Measurements from ENCODE around the gene YDJC. TPM values are rescaled to one million over a fixed set of nuclear protein-coding genes. Genes with fewer than 3 reads are reported as not detected.
"Not testable (repeated sequence)": the region's sequence is repeated elsewhere in the genome, so short reads cannot be mapped to it uniquely, and the experiment has no call there.

YDJC gene
- total RNA-seq, 1 experiment from 2014 or later, result 34.6 TPM

DNA sequence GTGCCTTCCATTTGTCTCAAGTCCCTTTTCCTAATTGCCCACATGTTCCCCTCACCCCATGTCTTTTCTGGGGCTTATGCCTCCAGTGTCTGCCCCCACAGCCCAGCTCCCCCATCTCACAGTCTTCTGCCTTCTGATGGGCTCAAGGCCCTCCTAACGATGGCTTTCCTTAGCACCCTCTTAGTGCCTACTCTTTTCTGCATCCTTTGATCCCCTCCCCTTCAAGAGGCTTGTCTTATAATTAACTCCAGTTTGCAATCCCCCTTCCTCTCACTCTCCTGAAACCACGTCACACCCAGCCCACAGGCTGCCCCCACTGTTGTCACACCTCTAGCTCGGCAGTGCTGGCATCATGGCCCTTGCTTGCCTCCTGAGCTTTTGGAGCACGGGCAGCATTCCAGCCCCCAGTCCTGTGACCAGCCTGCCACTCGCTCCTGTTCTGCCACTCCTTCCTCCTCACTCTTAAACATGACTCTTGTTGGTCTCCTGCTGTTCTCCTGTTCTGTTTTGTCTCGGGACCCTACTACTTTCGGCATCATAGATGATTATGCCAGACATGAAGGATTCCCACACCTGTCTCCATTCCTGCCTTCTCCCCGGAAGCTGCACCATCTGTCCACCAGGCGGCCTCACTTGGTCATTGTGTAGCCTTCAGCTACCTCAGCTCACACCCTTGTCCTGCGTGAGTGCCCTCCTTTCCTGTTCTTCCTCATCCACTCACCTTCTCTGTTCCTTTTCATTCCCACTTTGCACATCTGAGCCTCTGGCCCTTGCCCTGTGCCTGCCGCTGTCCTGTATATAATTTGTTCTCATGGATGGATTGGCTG is 36.2 kb downstream of the YDJC start:
- in situ Hi-C loops (cut with HindIII; ENCODE audit: low pct_unique_long_range_greater_than_20kb, low sequenced_read_pairs), result no loop called here
- peak; percentile 64 for DNase-seq (ENCODE audit: low read depth, low spot score)

DNA sequence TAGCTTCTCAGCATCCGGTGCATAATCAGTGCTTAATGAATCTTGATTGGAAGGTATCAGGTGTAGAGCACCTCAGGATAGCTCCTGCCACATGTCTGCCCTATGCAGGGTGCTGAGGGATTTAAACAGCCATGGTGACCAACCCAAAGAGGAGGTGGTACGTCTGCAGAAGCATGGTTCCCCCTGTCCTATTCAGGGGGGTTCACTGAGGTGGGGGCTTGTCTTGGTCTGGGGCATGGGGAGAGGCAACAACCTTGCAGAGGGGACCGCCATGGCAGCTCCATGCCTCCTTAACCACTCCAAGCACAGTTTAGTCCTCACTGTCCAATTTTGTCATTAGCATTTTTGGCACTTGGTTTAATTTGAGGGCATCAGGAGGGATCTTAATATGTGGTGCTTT is 37.4 kb downstream of the YDJC start:
- DNase-seq (ENCODE audit: low read depth, low spot score), result no peak
- in situ Hi-C loops (cut with HindIII; ENCODE audit: low pct_unique_long_range_greater_than_20kb, low sequenced_read_pairs), result no loop called here

DNA sequence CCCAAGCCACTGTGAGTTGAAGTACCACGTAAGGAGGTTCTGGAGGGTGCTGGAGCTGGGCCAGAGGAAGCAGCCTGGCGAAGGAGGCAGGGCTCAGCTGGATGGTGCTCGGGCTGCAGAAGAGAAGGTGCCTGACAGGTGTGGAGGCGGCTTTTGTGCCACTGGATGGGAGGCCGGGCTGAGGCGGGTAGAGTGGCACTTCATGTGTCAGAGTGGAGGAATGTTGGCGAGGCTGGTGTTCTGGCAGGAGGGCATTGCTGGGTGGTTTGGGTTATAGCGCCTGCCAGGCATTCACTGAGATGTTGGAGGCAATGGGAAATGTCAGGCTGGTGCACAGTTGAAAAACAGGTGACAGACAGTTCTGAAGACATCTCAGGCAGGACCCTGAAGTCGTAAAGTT is 38.1 kb downstream of the YDJC start:
- no peak for DNase-seq (ENCODE audit: low read depth, low spot score)
- in situ Hi-C loops (cut with HindIII; ENCODE audit: low pct_unique_long_range_greater_than_20kb, low sequenced_read_pairs), result no loop called here

DNA sequence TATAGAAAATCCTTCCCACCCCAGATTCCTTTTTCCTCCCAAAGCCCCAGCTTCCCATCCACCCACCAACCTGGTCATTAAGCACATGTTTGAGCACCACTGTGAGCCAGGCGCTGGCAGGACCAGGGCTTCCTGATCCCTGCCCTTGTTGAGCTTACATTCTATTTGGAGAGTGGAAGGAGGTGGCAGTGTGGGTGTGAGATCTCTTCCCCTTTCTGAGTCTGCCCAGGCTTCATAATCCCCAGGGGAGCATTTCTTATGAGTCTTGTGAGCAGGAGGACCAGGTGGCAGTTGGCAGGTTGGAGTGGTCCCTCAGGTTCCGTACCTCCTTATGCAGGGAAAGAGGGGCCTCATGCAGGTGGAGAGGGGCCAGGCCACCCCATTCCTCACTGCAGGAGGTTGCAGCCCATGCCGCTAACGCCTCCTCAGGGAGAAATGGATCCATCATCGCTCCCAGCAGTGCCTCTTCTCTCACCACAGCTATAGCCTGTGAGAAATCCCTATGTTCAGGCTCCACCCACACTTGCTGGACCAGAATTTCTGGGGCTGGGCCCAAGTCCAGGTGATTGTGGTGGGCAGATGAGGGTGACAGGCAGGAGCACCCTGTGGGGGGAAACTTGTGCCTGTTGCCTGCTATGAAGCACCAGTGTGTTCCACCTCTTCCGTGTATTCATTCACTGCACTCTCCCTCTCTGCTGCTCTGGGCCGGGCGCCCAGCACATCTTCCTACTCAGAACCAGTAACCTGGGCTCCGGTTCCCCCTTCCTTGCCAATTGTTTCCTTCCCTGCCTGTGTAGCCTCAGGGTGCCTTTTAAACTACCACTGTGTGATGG is 38.8 kb downstream of the YDJC start:
- in situ Hi-C loops (cut with HindIII; ENCODE audit: low pct_unique_long_range_greater_than_20kb, low sequenced_read_pairs), result no loop called here
- no peak for DNase-seq (ENCODE audit: low read depth, low spot score)

DNA sequence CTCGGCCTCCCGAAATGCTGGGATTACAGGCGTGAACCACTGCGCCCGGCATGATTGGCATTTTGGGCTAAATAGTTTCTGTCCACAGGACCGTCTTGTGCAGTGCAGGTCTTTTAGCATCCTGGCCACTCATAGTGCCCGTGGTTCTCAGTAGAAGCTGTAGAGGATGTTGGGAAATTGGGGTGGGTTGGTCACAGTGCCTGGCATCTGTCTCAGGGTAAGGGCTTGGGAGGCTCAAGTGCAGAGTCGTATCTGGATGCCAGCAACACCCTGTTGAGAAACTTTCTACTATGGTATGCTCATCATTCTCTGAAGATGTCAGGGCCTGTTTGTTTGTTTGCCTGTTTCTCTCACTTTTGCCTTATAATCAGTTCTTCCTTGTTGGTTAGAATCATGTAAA is 40.4 kb downstream of the YDJC start:
- DNase-seq (ENCODE audit: low read depth, low spot score), result no peak
- in situ Hi-C loops (cut with HindIII; ENCODE audit: low pct_unique_long_range_greater_than_20kb, low sequenced_read_pairs), result no loop called here

- DNase-seq (ENCODE audit: low read depth, low spot score), result peak; percentile 87
- in situ Hi-C loops (cut with HindIII; ENCODE audit: low pct_unique_long_range_greater_than_20kb, low sequenced_read_pairs), result no loop called here
Measured at GRCh38 chr22:21587803-21588611, 41.8 kb downstream of the YDJC start.

- DNase-seq (ENCODE audit: low read depth, low spot score), result no peak
- in situ Hi-C loops (cut with HindIII; ENCODE audit: low pct_unique_long_range_greater_than_20kb, low sequenced_read_pairs), result no loop called here
Measured at GRCh38 chr22:21585389-21585788, 44.4 kb downstream of the YDJC start.

- in situ Hi-C loops (cut with HindIII; ENCODE audit: low pct_unique_long_range_greater_than_20kb, low sequenced_read_pairs), result no loop called here
Measured at GRCh38 chr22:21582801-21583740, 46.8 kb downstream of the YDJC start.

GRCh38 chr22:21581009-21581713 is 48.7 kb downstream of the YDJC start:
- DNase-seq (ENCODE audit: low read depth, low spot score); in situ Hi-C loops (cut with HindIII; ENCODE audit: low pct_unique_long_range_greater_than_20kb, low sequenced_read_pairs): not testable (repeated sequence)

More at GRCh38 chr22:21582801-21583740, 46.8 kb downstream of the YDJC start:
- no peak for DNase-seq (ENCODE audit: low read depth, low spot score)

- DNase-seq (ENCODE audit: low read depth, low spot score); in situ Hi-C loops (cut with HindIII; ENCODE audit: low pct_unique_long_range_greater_than_20kb, low sequenced_read_pairs): not testable (repeated sequence)
Measured at GRCh38 chr22:21580623-21581007, 49.2 kb downstream of the YDJC start.

DNA sequence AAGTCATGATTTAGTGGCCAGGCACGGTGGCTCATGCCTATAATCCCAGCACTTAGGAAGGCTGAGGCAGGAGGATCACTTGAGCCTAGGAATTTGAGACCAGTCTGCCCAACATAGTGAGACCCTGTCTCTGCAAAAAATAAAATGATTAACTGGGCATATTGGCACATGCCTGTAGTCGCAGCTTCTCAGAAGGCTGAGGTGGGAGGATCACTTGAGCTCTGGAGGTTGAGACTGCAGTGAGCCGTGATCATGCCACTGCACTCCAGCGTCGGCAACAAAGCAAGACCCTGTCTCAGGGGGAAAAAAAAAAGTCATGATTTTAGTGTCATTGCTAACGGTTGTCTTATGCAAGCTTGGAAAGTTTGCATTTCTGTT is 50.4 kb downstream of the YDJC start:
- in situ Hi-C loops (cut with HindIII; ENCODE audit: low pct_unique_long_range_greater_than_20kb, low sequenced_read_pairs), result no loop called here
- no peak for DNase-seq (ENCODE audit: low read depth, low spot score)

Small RNA genes lying within 50 kb of the gene (small RNA-seq; reads per million reads assigned to genes)
- 0.27 to 8.5 reads per million in 2 experiments for gene MIR301B

Other genes starting within 250 kb of the YDJC start
- gene RIMBP3B, start 246.3 kb downstream of the YDJC start, total RNA-seq (2014; rRNA removed; shearing (Covaris generic)), result 0.16 and 0.24 TPM in 2 replicates
- 3.0 and 3.9 TPM in 2 replicates for gene HIC2, start 212.7 kb downstream of the YDJC start, total RNA-seq (2014; rRNA removed; shearing (Covaris generic))
- gene TMEM191C, start 162.6 kb downstream of the YDJC start, total RNA-seq (2014; rRNA removed; shearing (Covaris generic)), result 0.27 and 1.3 TPM in 2 replicates
- 0.16 TPM in 1 of 2 replicates, not detected in the other for gene RIMBP3C, start 78.6 kb downstream of the YDJC start, total RNA-seq (2014; rRNA removed; shearing (Covaris generic))
- 82.6 and 83.1 TPM in 2 replicates for gene UBE2L3, start 62.3 kb downstream of the YDJC start, total RNA-seq (2014; rRNA removed; shearing (Covaris generic))
- 0.11 TPM in 1 of 2 replicates, not detected in the other for gene CCDC116, start 2.7 kb upstream of the YDJC start, total RNA-seq (2014; rRNA removed; shearing (Covaris generic))
- 144 and 146 TPM in 2 replicates for gene SDF2L1, start 12.3 kb upstream of the YDJC start, total RNA-seq (2014; rRNA removed; shearing (Covaris generic))
- gene PPIL2, start 36.0 kb upstream of the YDJC start, total RNA-seq (2014; rRNA removed; shearing (Covaris generic)), result 22.5 and 27.6 TPM in 2 replicates
- 0.40 and 2.0 TPM in 2 replicates for gene YPEL1, start 105.8 kb upstream of the YDJC start, total RNA-seq (2014; rRNA removed; shearing (Covaris generic))
- 84.3 and 86.6 TPM in 2 replicates for gene MAPK1, start 237.6 kb upstream of the YDJC start, total RNA-seq (2014; rRNA removed; shearing (Covaris generic))